HG02938 (cell line): Measurements from ENCODE around the gene PRPF8.

Source experiments
- ATAC-seq: cut with Tn5 transposase; IDR thresholded peaks from one replicate; pipeline ENCODE4 v1.9.1; 2021; ENCODE audit warnings: mild to moderate bottlenecking, moderate library complexity; ENCODE audit not compliant: unreplicated experiment

The PRPF8 gene

GRCh38 chr17:1627982-1628855, 56.4 kb downstream of the PRPF8 start, which contains the start of gene SLC43A2:
Gene SLC43A2, minus strand, starts transcription at chr17:1628834. Its CDS starts 960 bp downstream, at chr17:1627874.
- ATAC-seq, result peak; percentile 43

GRCh38 chr17:1627182-1627981, 57.3 kb downstream of the PRPF8 start:
- ATAC-seq, result no peak

GRCh38 chr17:1626333-1626732, 58.3 kb downstream of the PRPF8 start:
- ATAC-seq, result no peak

GRCh38 chr17:1625581-1625980, 59.1 kb downstream of the PRPF8 start:
- ATAC-seq, result no peak

GRCh38 chr17:1625053-1625452, 59.6 kb downstream of the PRPF8 start:
- no peak for ATAC-seq

- no peak for ATAC-seq
Observed at GRCh38 chr17:1624650-1625049, 60.0 kb downstream of the PRPF8 start.

DNA sequence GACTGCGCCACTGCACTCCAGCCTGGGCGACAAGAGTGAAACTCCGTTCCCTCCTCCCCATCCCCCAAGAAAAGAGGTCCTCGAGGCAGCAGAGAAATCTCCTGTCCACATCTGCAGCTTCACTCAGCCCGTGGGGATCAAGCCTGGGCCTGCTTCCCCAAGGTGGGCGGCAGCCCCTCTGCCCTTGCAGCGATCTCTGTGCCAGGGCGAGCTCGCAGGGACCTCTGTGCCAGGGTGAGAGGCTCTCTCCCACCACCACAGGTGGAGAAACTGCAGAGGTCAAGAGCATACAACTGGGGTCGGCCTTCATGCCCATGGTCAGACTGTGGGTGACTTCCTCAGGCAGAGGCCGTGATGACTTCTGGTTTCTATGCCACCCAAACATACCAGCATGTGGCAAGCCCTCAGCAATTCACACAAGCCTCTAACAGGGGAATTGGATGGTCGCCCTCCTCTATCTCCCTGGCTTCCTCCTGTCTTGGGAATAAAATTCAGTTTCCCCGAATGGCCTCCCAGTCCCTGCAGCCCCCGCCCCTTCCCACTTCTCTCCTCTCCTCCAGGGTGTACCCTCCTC, 61.5 kb downstream of the PRPF8 start:
- ATAC-seq, result no peak

DNA sequence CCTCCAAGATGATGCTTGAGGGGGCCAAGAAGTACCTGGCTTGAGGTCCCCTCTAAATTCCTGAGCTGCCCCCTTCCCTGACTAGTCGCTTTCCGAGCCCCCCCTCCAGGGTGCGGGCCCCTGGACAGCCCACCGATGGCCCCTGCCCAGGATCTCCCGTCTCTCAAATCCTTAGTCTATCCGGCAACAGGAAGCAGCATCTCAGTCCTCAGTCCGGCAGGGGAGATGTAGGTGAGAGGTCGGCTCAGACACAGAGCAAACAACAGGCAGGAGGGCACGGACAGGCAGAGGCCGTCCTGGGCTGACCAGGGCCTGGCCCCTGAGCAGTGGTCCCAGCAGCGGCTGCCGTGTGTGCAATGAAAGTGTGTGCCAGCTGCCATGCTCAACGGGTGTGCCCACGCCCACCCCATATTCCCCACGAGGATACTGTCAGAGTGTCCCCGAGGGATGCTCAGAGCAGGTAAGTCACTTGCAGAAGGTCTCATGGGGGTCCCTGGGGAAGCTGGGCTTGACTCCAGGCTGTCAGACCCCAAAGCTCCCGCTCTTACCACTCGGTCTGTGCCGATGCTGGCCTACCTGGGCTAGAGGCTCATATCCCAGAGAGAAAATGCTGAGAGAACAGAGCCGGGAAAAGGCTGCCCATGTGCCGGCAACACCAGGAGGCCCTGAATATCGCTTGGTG, 63.3 kb downstream of the PRPF8 start:
- no peak for ATAC-seq

GRCh38 chr17:1620486-1620885, 64.2 kb downstream of the PRPF8 start:
- no peak for ATAC-seq

DNA sequence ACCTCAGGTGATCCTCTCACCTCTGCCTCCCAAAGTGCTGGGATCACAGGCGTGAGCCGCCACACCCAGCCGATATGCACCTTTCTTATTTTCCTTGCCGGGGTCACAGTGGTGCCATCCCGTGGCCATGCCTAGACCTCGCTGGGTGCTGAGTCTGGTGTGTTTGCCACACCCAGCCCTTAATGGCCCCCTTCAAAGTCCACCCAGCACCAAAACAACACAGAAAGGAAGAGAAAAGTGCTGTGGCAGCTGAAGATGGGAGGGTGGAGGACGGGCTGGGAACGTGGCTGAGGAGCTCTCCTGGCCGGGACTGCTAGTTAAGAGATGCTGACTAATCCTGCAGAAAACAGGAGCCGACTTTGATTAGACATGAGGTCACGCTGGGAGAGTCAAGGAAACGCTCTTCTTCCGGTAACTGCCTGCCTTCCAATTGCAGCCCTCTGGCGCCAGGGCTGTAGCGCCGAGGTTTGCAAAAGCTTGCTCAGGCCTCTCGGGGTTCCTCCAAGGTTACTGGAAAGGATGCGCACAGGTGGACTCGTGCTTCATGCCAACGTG, 67.0 kb downstream of the PRPF8 start:
- ATAC-seq, result no peak

DNA sequence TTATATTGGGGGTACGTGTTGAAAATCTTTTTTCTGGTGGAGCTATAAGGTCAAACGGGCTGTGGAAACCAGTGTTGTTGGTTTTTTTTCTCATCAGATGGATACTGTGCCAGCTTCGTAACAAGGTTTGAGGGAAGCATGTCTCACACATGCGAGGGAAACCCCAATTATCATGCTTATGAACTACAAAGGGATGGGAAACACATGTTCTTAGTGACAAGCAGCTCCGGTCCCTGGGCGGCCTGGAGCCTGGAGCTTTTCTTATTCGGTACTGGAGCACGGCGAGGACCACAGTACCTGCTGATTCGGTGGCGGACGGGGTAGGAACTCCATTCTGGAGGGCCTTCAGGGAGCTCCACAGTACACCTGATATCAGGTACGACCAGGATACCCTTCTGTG, 68.6 kb downstream of the PRPF8 start:
- ATAC-seq, result no peak

GRCh38 chr17:1612400-1612799, 72.3 kb downstream of the PRPF8 start:
- no peak for ATAC-seq

DNA sequence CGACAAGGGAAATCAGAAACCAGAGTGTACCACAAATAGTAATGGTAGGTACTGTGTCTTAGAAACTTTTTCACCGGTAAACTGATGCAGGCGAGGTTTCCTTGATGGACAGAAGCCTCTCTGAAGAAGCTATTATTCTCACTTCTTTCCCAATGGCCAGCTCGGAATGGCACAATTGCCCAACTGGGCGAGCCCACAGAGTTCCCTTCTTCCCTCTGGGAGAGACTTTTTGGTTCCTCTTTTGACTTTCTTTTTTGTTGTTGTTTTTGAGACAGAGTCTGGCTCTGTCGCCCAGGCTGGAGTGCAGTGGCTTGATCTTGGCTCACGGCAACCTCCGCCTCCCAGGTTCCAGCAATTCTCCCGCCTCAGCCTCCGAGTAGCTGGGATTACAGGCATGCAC, 73.0 kb downstream of the PRPF8 start:
- no peak for ATAC-seq

GRCh38 chr17:1608676-1609075, 76.0 kb downstream of the PRPF8 start:
- ATAC-seq, result no peak

DNA sequence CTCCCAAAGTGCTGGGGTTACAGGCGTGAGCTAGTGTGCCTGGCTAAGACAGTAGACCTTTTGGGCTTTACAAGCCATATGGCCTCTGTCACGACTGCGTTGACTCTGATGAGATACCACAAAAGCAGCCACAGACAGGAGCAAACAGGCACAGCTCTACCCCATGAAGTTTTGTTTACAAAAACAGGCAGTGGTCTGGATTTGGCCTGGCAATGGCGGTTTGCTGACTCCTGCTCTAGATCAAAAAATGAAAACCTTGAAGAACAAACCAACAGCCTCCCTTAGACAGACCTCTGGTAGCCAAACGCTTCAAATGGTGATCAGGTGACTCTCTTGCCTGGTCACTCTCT, 76.7 kb downstream of the PRPF8 start:
- no peak for ATAC-seq

- no peak for ATAC-seq
Observed at GRCh38 chr17:1606352-1606985, 78.2 kb downstream of the PRPF8 start.

DNA sequence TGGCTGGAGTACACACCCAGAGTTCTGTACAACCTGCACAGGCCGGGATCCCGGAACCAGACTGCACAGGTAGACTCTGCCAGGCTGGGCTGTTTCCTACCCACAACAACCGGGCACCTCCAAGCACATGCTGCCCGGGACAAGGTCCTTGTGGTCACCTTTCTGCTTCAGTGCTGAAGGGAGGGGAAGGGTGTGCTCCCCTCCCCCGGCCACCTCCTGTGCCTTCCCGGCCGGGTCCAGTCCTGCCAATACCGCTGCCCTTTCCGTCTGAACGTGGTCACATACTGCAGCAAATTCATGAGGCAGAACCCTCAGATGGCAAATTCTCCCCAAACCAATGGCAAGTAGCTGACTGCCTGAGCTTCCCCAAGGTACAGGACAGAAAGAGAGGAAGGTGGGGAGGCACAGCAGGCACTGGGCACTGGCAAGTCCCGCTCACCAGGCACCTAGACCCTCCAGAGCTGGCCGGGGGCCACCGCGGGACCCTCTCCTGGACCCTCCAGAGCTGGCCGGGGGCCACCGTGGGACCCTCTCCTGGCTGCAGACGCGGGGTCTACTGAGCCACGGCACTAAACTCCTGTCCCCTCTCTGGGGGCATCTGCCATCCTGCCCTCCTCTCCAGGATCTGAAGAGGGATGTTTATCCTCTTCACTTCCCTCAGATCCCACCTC, 78.9 kb downstream of the PRPF8 start:
- no peak for ATAC-seq

DNA sequence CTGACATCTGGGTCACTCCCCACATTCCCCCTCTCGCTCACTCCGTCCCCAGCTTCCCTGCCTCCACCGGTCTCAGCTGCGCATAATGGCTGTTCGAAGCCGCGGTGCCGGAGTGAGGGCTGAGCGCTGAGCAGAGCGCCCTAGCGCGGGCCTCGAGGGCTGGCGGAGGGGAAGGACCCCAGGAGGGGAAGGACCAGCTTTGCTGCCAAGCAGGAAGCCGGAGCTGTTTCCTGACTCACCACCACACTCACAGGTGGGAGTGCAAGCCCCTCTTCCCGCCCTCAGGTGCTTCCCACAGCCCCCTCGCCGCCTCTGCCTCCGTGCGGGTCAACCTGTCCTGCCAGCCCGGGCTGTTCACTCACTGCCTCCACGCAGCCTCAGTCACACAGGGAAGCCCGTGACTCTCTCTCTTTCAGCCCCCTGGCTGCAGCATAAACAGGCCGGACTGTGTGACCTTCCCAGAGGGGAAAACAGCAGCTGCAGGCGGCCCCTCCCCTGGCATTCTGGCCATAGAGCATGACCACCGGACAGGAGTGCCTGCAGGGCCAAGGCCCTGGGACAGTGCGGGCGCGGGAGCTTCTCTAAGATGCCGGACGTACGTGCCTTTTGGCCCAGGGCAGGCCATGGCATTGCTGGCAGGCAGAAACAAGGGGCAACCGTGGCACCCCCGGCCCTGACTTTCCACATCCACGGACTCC, 79.7 kb downstream of the PRPF8 start:
- no peak for ATAC-seq

DNA sequence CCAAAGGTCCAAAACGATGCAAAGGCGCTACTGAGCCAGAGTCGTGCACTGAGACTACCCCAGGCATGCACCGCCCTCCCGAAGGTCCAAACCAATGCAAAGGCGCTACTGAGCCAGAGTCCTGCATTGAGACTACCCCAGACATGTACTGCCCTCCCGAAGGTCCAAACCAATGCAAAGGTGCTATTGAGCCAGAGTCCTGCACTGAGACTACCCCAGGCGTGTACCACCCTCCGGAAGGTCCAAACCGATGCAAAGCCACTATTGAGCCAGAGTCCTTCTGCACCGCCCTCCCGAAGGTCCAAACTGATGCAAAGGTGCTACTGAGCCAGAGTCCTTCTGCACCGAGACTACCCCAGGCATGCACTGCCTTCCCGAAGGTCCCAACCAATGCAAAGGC, 83.1 kb downstream of the PRPF8 start:
- no peak for ATAC-seq
